NCI-H2107 (cell line): ENCODE data around the gene PLCL2.
"Not testable (repeated sequence)": the region's sequence is repeated elsewhere in the genome, so short reads cannot be mapped to it uniquely, and the experiment has no call there.

Experiments used
- DNase-seq: peaks from one replicate; lab custom pipeline; 2025; lab: John Stamatoyannopoulos, UW

PLCL2 gene

DNA sequence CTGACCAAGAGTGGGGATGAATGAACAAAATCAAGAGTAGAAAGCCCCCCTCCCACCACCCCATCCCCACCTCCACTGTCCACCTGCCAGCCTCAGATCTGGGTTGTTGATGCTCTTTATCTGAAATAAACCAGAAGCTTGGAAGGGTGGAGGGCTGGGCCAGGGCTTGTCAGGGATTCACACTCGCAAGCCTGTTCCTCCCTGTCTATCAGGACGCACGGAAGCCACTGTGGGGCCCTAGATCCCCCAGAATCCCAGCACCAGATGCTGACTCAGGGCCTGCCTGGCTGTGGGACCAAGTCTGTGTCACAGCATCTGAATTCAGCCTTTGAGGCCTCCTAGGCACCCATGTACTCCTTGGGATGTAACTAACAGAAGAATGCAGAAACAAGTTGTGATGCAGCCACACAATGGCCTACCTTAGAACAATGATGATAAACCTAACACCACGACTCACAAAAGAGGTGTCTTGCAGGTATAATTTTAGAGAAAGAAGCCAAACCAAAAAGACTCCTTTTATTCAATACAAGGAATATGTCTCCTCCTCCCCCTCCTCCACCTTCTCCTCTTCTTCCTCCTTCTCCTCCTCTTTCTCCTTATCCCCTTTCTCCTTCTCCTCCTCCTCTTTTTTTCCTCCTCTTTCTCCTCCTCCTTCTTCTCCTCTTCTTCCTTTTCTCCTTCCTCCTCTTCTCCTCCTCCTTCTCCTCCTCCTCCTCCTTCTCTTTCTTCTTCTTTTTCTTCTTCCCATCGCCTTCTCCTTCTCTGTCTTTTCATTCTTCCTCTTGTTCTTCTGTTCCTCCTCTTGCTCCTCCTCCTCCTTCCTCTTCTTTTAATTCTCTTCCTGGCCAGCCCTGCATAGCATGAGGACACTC is 234.7 kb downstream of the PLCL2 start:
- no peak for DNase-seq

DNA sequence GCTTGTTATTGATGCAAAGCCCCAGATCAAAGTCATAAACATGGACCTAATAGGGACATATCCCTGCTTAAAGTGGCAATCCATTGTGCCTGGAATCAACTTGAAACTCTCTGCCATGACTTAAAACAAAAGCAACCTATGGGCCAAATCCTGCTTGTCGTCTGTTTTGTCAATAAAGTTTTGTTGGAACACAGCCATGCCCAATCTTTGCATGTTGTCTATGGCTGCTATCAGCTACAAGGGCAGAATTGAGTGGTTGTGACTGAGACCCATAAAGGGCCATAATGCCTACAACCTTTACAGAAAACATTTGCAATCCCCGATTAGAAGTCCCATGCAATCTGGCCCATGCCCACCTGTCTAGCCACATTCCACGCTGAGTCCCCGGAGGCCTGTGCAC is 235.4 kb downstream of the PLCL2 start:
- DNase-seq, result no peak

DNA sequence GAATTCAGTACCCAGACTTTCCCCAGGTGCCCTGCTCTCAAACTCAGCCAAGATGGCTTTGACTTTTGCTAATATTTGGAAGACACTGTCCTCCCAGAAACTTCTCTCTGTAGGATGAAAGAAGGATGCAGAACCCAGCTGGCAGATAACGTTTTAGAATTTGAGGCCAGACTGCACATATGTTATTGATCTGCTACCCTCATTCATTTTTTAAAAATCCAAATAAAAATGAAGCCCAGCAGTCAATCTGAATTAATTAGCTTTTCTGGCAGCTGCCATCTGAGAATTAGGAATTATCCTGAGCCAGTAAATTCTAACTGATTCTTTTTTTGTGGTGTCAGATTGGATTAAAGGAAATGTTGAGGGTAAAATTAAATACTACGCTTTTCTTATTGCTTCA is 236.6 kb downstream of the PLCL2 start:
- DNase-seq, result no peak

DNA sequence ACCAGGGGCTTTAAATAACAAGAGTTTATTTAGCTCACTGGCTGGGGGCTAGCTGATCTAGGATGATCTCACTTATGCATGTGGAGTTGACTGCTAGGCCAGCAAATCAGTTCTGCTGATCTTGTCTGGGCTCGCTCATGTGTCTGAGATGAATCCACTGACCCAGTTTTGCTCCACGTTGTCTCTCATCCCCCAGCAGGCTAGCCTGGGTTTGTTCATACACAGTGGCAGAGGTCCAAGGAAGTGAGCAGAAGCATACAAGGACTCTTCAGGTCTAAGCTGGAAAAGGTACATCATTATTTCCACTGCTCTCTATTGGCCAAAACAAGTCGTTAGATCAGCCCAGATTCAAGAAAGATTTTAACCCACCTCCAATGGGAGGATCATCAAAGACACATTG is 238.0 kb downstream of the PLCL2 start:
- no peak for DNase-seq

DNA sequence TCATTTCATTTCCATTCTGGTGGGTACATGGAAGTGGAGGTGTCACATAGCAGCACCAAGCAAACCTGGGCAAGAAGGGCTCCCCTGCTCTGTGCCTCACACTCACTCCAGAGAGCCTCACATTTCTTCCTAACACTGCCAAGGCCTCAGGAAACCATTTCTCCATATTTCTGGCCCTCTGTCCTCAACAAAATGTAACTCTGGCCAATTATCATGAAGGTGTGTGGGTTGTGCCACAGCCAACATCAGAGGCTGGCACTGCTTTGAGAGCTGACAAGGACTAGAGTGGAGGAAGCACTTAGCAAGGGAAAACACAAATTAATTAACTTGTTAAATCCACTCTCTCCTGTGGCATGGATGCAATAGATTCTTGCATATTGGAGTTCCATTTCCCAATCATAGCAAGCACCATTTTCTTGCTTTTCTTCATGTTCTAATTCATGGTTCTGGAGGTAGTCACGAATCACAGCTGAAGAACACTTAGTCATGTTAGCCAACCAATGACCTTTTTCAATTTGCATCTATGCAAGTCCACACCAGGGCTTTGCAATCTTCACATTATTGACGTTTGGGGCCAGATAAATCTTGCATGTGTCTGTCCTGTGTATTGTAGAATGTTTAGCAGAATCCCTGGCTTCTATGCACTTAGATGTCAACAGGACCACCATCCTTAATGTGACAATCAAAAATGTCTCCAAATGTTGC is 241.1 kb downstream of the PLCL2 start:
- DNase-seq, result no peak

DNA sequence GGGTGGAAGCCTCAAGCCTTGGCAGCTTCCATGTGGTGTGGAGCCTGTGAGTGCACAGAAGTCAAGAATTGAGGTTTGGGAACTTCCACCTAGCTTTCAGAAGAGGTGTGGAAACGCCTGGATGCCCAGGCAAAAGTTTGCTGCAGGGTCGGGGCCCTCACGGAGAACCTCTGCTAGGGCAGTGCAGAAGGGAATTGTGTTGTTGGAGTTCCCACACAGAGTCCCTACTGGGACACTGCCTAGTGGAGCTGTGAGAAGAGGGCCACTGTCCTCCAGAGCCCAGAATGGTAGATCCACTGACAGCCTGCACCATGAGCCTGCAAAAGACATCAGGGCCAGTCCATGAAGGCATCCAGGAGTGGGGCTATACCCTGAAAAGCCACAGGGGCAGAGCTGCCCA is 243.9 kb downstream of the PLCL2 start:
- not testable (repeated sequence) for DNase-seq

DNA sequence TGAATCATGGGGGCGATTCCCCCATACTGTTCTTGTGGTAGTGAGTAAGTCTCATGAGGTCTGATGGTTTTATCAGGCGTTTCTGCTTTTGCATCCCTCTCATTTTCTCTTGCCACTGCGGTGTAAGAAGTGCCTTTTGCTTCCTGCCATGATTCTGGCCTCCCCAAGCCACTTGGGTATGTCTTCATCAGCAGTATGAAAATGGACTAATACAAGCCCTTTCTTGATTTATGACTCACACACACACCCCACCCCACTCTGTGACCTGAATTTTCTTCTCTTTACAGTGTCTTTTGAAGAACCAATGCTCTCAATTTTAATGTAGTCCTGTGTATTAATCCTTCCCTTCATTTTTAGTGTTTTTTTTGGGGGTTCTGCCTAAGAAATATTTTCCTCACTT is 244.8 kb downstream of the PLCL2 start:
- DNase-seq, result no peak

DNA sequence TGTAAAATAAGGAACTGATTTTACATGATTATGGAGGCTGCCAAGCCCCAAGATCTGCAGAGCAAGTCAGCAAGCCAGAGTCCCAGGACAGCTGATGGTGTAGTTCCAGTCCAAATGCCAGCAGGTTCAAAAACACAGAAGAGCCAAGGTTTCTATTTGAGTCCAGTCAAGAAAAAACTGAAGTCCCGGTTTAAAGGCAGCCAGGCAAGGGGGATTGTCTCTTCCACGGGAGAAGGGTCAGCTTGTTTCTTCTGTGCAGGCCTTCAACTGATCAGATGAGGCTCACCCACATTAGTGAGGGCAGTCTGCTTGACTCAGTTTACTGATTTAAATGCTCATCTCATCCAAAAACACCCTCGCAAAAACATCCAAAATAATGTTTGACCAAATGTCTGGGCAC is 246.2 kb downstream of the PLCL2 start:
- no peak for DNase-seq

DNA sequence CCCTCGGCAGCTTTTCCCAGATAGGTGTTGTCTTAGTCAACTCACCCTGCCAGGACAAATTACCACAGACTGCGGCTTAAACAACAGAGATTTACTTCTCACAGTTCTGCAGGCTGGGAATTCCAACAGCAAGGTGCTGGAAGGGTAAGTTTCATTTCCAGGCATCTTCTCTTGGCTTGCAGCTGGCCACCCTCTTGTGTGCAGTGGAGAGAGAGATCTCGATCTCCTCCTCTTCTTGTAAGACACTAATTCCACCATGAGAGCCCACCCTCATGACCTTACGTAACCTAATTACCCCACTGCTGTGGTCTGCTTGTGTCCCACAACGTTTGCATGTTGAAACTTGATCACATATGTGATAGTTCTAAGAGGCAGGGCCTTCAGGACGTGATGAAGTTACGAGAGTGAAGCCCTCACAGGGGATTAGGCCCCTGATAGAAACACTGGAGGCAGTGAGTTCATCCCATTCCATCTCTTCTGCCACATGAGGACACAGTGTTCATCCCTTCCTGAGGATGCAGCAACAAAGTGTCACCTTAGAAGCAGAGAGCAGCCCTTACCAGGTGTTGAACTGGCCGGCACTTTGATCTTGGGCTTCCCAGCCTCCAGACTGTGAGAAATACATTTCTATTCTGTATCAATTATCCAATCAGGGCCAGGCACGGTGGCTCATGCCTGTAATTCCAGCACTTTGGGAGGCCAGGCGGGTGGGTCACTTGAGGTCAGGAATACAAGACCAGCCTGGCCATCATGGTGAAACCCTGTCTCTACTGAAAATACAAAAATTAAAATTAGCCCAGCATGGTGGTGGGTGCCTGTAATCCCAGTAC is 247.7 kb downstream of the PLCL2 start:
- no peak for DNase-seq

DNA sequence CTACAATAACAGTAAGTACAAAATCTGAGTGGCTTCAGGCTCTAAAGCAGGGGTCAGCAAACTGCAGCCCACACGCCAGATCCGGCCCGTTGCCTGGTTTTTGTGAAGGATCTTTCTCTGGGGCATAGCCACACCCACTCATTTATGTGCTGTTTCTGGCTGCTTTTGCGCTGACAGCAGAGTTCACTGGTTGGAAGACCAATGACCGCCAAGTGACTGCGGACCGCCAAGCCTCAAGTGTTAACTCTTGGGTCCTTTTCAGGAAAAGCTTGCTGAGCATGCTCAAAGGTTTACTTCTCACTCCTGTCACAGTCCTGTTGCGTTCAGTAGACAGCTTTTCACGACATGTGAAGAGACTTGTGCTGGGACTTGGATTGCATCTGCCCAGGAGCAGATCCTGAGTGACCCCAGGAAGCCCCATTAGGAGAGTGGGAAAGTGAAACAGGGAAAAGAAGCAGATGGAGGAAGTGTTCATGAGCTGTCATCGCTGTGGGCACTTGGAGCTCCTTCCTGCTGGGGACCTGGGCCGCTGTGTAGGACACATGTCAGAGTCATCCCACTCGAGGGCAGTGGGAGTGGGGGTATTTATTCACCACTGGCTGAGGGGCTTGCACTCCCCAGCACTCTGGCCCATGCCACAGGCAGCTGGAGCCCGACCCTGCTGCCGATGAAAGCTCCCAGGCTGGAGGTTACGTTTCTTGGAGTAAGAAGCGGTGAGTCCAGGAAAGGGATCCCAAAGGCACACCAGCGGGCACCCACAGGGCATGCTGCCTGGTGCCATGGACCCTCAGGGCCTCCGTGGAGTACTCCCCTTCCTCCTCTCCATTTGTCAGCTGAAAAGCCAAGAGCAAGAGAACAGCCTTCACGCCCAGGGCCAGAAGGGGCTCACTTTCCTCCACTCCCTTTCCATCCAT is 249.1 kb downstream of the PLCL2 start:
- DNase-seq, result no peak

DNA sequence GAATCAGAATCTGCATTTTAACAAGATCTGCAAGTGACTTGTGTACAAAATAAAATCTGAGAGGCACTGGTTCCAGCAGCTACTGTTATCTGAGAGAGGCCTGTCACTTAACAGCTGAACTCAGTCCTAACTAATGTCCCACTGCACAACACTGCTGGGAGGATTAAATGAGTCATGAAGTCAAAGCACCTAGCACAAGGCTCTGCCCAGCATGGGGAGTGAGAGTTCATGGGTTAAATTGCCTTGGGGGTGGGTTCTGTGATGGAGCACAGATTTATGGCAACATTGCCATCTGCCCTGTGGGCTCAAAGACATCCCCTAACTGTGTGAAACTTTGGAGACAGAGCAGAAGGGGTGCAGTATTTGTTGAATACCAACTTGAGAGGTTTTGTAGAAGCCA is 250.9 kb downstream of the PLCL2 start:
- DNase-seq, result no peak

DNA sequence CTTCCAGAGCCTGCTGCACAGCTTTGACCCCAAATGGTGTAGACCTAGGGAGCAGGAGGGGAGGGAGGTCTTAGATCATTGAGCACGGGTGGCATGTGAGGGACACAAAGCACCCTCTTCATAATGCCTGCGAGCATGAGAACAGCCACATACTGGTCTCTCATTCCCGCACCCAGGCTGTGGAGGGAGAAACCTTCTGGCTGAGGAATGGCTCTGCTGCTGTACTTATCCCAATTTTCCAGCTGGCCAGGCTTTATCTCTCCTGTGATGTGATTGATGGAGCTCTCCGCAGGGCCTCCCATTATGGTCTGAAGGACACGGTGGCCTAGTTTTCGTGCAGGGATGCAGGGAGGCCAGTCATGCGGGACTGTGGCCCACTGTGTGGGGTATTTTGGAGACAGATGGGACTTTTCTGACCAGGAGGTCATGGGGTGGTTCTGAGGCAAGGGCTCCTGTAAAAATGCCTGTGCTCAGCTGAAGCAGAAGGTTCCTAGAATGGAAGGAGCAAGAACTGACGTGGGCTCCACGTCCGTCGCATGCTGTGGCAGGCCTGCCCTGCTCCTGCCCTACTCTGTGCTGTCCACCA is 251.5 kb downstream of the PLCL2 start:
- no peak for DNase-seq

DNA sequence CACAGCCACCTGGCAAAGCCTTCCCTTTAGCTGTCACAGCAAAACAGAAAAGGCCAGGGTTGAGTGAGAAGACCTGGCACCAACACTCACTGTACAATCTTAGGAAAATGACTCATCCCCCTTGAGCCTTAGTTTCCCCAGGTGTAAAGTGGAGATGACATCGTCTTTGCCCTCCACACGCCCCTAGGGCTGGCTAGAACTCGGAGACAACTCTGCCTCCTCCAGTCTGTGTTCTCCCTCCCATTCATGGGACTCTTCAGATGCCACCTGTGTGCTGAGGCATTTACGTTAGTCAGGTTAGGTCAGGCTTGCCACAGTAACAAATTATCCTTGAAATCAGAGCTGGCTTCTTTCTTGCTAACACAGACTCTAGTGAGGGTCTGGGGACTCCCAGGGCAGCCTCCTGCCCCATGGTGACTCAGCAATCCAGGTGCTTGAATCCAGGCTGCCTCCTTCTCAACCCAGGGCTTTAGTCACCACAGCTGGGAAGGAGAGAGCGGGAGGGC is 252.6 kb downstream of the PLCL2 start:
- no peak for DNase-seq

DNA sequence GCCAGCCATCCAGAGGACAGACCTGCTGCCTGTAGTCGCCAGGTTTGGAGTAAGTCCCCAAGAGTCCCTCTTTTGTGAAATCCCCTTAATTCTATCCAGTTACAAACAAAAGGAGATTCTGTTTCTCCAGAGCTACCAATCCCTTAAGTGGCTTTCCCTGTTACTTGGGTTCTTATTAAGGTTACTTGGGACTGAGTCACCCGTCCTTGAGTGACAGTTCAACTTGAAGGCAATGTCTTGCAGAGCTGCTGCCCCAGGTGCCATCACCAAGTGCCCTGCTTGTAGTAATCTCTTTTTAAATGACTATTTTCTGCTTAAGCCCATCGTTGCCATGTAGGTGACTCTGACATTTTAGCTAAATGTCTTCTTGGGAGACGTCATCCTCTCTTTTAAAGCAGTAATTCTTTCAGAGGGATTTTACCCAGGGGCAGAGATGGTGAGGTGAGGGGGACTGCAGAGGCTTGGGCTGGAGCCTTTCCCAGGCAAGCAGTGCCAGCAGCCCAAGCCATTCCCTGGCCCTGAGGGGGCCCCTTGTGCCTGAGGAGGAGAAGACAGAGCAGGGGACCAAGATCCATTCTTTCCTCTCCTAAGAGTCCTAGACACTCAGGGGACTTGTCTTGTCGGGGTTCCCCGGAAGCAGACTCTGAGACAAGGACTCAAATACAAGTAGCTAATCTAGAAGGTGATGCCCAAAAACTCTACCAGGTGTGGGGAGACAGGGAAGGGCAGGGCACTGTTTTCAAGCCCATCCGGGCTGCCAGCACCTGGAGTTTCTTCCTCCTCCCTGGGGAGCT is 253.7 kb downstream of the PLCL2 start:
- no peak for DNase-seq
